Measurements from ENCODE around the gene EFNA2. TPM values are rescaled to one million over a fixed set of nuclear protein-coding genes. Genes with fewer than 3 reads are reported as not detected.

Gene EFNA2
- total RNA-seq, 1 donor from 2014 or later, result not detected

DNA sequence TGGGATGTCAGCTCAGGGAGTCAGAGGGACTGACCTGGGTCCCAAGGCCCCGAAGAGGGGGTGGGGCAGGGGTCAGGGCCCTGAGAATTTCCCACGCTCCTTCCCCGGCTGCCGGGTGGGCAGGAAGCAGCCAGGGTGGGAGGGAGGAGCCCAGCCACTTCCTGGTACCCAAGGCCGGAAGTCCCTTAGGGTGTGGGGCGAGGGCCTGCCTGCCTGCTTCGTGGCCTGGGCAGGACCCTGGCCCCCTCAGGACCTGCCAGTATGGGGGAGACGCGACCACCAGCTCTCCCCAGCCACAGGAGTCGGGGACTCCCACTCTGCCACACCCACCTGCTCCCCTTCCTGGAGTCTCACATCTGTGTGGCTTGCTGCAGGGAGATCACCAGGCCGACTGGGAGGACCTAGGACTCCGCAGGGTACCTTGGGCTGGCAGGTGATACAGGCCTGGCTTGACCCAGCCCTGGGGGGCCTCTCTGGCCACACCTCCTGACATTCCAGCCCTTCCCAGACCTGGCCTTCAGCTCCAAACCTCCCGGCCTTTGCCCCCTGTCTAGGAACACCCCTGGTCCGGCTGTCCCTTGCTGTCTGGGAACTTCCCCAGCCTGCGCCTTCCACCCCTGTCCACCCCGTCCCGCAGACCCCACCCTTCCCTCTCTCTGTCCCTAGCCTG lies 26.3 kb upstream of the EFNA2 start:
- peak overlapping the region; percentile 98 for H3K27ac ChIP-seq
- intact Hi-C loops (cut with DNase I), result no loop called here
- peaks cover 83% of the 10 kb centered on the region for H3K4me1 ChIP-seq
- ATAC-seq, result peak; percentile 7 to 18
- peak overlapping the region; percentile 76 for H3K4me3 ChIP-seq
- H3K27me3 ChIP-seq (ENCODE audit: low read depth), result no peaks in the 10 kb centered on the region
- TF ChIP-seq, protein P1, sequence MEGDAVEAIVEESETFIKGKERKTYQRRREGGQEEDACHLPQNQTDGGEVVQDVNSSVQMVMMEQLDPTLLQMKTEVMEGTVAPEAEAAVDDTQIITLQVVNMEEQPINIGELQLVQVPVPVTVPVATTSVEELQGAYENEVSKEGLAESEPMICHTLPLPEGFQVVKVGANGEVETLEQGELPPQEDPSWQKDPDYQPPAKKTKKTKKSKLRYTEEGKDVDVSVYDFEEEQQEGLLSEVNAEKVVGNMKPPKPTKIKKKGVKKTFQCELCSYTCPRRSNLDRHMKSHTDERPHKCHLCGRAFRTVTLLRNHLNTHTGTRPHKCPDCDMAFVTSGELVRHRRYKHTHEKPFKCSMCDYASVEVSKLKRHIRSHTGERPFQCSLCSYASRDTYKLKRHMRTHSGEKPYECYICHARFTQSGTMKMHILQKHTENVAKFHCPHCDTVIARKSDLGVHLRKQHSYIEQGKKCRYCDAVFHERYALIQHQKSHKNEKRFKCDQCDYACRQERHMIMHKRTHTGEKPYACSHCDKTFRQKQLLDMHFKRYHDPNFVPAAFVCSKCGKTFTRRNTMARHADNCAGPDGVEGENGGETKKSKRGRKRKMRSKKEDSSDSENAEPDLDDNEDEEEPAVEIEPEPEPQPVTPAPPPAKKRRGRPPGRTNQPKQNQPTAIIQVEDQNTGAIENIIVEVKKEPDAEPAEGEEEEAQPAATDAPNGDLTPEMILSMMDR (IDR thresholded peaks at IDR 0.05), result no peak
- peak; percentile 88 for DNase-seq
- no peaks in the 10 kb centered on the region for H3K9me3 ChIP-seq
- H3K36me3 ChIP-seq, result peaks cover 39% of the 10 kb centered on the region

DNA sequence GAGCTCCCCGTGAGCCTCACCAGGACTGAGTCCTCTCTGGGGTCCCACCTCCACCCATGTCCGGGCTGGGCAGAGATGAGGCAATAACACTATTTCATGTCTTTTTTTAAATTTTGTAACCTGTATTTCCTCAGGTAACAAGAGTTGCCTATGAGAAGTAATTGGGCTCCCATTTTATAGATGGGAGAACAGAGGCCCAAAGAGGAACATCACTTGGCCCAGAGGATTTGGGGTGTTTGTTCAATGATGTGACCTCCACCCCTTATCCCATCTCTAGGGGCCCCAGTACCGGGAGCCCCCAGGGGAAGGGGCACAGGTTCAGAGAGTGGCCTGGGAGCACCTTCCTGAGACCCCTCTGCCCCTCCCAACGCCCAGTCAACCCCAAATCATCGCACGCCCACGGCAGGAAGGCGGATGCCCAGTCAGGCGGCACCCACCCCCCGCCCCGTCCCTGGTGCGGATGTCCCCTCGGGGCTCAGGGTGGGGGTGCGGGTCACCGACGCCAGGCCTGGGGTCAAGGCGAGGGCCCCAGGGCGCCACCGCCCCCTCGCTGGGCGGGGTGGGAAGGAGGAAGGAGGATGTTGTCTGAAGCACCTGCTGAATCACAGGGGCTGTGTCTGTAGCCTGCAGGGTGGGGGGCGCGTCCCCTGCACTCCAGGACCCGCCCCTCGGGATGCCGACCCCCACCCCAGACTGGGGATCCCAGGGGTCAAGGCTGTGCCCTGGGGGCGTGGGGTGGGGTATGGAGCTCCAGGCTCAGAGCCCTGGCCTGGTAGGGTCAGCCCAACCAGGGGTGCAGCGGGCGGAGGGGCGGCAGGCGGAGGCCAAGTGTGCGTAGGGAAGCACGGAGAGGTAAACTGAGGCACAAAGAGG lies 25.6 kb upstream of the EFNA2 start:
- no peaks in the 10 kb centered on the region for H3K27me3 ChIP-seq (ENCODE audit: low read depth)
- H3K4me3 ChIP-seq, result peak overlapping the region; percentile 76
- H3K27ac ChIP-seq, result peak overlapping the region; percentile 98
- ATAC-seq (peak; percentile 2 to 4), DNase-seq (peak; percentile 72)
- TF ChIP-seq, protein P1 (IDR thresholded peaks at IDR 0.05), result no peak
- H3K9me3 ChIP-seq, result no peaks in the 10 kb centered on the region
- H3K36me3 ChIP-seq, result peaks cover 31% of the 10 kb centered on the region
- intact Hi-C loops (cut with DNase I), result no loop called here
- peaks cover 82% of the 10 kb centered on the region for H3K4me1 ChIP-seq

DNA sequence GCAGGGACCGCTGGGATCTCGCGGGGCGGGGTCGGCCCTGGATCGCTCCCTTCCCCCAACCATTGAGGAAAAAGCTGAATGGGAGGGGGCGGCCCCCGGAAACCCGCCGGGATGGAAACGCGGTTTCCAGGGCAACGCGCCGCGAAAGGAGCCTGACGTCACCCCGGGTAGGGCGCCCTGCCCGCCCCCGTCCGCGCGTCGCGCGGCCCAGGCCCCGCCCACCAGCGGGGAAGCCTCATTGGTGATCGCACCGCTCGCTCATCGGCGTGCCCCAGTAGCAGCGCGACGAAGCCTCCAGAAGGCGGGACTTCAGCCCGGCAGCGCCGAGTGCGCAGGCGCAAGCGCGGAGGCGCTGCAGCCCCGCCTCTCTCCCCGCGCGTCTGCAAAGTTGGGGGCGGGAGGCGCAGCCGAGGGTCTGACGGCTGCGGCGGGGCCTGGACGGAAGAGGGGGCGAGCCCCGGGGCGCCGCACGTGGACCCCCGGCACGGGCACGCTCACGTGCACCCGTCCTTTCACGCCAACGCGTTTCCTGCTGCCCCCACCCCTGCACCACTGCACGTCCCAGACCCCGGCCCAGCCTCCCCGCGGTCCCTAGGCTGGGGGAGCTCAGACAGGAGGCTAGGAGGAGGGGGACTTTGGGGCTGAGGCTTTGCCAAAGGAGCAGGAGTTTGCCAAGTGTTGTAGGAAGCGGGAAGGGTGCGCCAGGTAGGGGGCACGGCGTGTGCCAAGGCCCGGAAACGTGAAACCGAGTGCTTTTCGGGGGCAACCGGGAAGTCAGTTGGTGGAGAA lies 24.7 kb upstream of the EFNA2 start:
- intact Hi-C loops (cut with DNase I), result no loop called here
- Histone ChIP-seq H3K4me1 (peaks cover 82% of the 10 kb centered on the region), H3K9me3 (no peaks in the 10 kb centered on the region), H3K36me3 (peaks cover 23% of the 10 kb centered on the region), H3K27me3 (ENCODE audit: low read depth) (no peaks in the 10 kb centered on the region), H3K27ac (peak overlapping the region; percentile 98), H3K4me3 (peak overlapping the region; percentile 76)
- ATAC-seq (peak; percentile 83 to 92), DNase-seq (peak; percentile 97)
- TF ChIP-seq, protein P1 (IDR thresholded peaks at IDR 0.05), result no peak

DNA sequence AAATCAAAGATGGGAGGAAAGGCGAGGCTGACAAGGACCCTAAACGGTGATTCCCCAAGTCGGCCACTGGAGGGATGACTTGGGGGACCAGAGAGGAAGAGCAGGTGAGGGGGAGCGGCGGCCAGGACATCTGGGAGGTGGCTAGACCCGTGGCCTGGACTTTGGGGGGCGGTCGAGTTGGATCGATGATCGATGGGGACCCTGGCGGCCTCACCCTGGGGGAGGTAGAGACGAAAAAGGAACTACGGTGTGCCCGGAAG lies 24.2 kb upstream of the EFNA2 start:
- TF ChIP-seq, protein P1 (IDR thresholded peaks at IDR 0.05), result no peak
- Histone ChIP-seq H3K9me3 (no peaks in the 10 kb centered on the region), H3K4me3 (peak overlapping the region; percentile 76), H3K27ac (peak overlapping the region; percentile 98), H3K4me1 (peaks cover 82% of the 10 kb centered on the region), H3K27me3 (ENCODE audit: low read depth) (no peaks in the 10 kb centered on the region), H3K36me3 (peaks cover 17% of the 10 kb centered on the region)
- peak; percentile 61 for DNase-seq
- intact Hi-C loops (cut with DNase I), result no loop called here
- no peak for ATAC-seq

DNA sequence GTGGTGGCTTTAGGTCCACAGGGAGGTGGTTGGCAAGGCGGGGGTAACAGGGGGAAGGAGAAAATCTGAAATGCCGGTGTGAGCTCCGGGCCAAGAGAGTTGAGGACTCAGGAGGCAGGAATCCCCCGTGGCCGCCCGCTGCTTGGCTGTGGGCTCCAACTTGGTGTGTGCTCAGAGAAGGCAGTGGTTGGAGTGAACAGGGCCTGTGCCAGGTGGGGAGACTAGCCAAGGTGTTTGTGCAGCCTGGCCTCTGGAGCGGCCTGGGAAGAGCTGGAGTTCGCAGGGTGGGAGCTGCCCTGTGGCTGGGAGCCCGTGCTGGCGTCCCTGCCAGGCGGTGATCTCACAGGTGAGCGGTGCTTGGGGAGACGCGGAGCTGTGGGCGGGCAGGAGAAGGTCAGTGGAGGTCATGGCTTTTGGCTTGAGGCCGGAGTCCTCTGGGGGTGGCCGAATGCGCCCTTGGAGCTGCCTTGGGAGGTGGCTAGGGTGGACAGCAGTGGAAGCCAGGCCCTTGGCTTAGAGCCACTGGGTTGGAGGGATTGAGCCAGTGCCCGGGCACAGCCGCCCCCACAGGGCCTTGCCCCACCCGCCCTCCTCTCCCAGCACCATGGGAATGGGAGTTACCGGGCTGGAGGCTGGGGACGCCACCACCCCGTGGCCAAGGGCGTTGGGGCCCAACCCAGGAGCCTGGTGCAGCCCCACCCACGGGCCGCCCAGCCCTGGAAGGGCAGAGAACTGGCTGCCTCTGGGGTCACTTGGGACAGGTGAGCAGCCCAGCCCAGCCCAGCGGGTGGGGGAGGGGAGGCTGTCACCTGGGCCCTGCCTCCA lies 23.7 kb upstream of the EFNA2 start:
- no peaks in the 10 kb centered on the region for H3K27me3 ChIP-seq (ENCODE audit: low read depth)
- TF ChIP-seq, protein P1 (IDR thresholded peaks at IDR 0.05), result no peak
- H3K4me3 ChIP-seq, result peak overlapping the region; percentile 76
- peaks cover 12% of the 10 kb centered on the region for H3K36me3 ChIP-seq
- no peaks in the 10 kb centered on the region for H3K9me3 ChIP-seq
- H3K4me1 ChIP-seq, result peaks cover 81% of the 10 kb centered on the region
- DNase-seq (peak; percentile 91), ATAC-seq (peak; percentile 54)
- H3K27ac ChIP-seq, result peak overlapping the region; percentile 98
- intact Hi-C loops (cut with DNase I), result no loop called here
